GM12878 (cell line): Measurements from ENCODE around the gene JCHAIN. TPM values are rescaled to one million over a fixed set of nuclear protein-coding genes. Genes with fewer than 3 reads are reported as not detected.

Source experiments
- ATAC-seq: fragments of 200-7000 bp; cut with Tn5 transposase; 3 replicates; pipeline ENCODE4 v1.9.1; 2020; ENCODE audit warnings: mild to moderate bottlenecking, moderate library complexity
- BruUV-seq: library from RNA; stranded (reverse); fragments of 400-500 nt; replicated peaks from 2 replicates; lab custom pipeline; 2021; lab: Mats Ljungman, UMichigan
- CTCF ChIA-PET: fragments of 300-600 bp; sonication (Branson Sonifier 250); formaldehyde crosslinking; extraction: SDS; loops from one replicate; lab custom pipeline; 2021; ENCODE audit warnings: inconsistent platforms; lab: Yijun Ruan, JAX
- POLR2A ChIA-PET: fragments of 350-600 bp; formaldehyde crosslinking; extraction: SDS; loops from one replicate; lab custom pipeline; 2021; ENCODE audit warnings: inconsistent platforms; lab: Charles Lee
- RAD21 ChIA-PET: fragments of 300-600 bp; sonication (Branson Sonifier 250); formaldehyde crosslinking; loops from one replicate; lab custom pipeline; 2023; ENCODE audit warnings: antibody characterized with exemption; ENCODE audit not compliant: unreplicated experiment; lab: Charles Lee
- SMC1A ChIA-PET: fragments of 300-600 bp; sonication (Branson Sonifier 250); formaldehyde crosslinking; loops from one replicate; lab custom pipeline; 2023; ENCODE audit not compliant: unreplicated experiment, uncharacterized antibody; lab: Charles Lee
- DNase-seq: peaks from one replicate; pipeline ENCODE4 v3.0.0-alpha.2; 2011; ENCODE audit warnings: low read depth, low spot score
- FAIRE-seq: peaks from 3 replicates; lab custom pipeline; 2011; peaks lifted over from hg19 to GRCh38; lab: Jason Lieb, UNC
- H2AFZ ChIP-seq: 2 replicates; pipeline ENCODE4 v1.6.0; 2011; ENCODE audit warnings: low read depth, low read length, control low read depth; ENCODE audit not compliant: control insufficient read depth
- H3K27ac ChIP-seq: 2 replicates; pipeline ENCODE4 v1.5.1; 2011; ENCODE audit warnings: control low read depth; ENCODE audit not compliant: control insufficient read depth, insufficient read depth
- H3K27me3 ChIP-seq, 2 experiments: replicated peaks in 1 of 2; 2 replicates each; pipeline versions ENCODE4 v1.6.0 to v1.6.1; 2011; ENCODE audit warnings: low read length in 1 of 2; ENCODE audit not compliant: control insufficient read depth in 2 of 2, insufficient read depth in 2 of 2
- H3K36me3 ChIP-seq, 2 experiments: 2 replicates each; pipeline ENCODE4 v1.5.1; 2011; ENCODE audit warnings: low read length in 1 of 2; ENCODE audit not compliant: control insufficient read depth in 2 of 2, insufficient read depth in 2 of 2
- H3K4me1 ChIP-seq: 2 replicates; pipeline ENCODE4 v1.6.1; 2011; ENCODE audit warnings: mild to moderate bottlenecking, low read length, moderate library complexity, mixed read lengths; ENCODE audit not compliant: control insufficient read depth, insufficient read depth
- H3K4me2 ChIP-seq: 2 replicates; pipeline ENCODE4 v1.6.0; 2011; ENCODE audit warnings: control low read depth; ENCODE audit not compliant: control insufficient read depth, insufficient read depth
- H3K4me3 ChIP-seq: fragments of 200-600 bp; sonication (generic); 2 replicates; pipeline ENCODE4 v1.5.1; 2016
- H3K79me2 ChIP-seq: 2 replicates; pipeline ENCODE4 v1.6.0; 2011; ENCODE audit warnings: low read length; ENCODE audit not compliant: control insufficient read depth, insufficient read depth
- H3K9ac ChIP-seq: 2 replicates; pipeline ENCODE4 v1.8.0; 2011; ENCODE audit warnings: low read length, control low read depth, mixed read lengths; ENCODE audit not compliant: control insufficient read depth, insufficient read depth
- H3K9me3 ChIP-seq: replicated peaks from 3 replicates; pipeline ENCODE4 v1.5.1; 2011; ENCODE audit warnings: mild to moderate bottlenecking, low read length; ENCODE audit not compliant: control insufficient read depth, insufficient read depth
- H4K20me1 ChIP-seq: 2 replicates; pipeline ENCODE4 v1.6.0; 2011; ENCODE audit not compliant: control insufficient read depth, insufficient read depth
- EED ChIP-seq: sonication (generic); IDR thresholded peaks from 2 replicates; pipeline ENCODE4 v1.6.1; 2016; ENCODE audit warnings: antibody characterized with exemption, low read depth
- GATAD2B ChIP-seq: fragments of 450-650 bp; conservative IDR thresholded peaks from 2 replicates; pipeline ENCODE4 v1.6.1; 2017; ENCODE audit warnings: low read depth, mild to moderate bottlenecking, moderate library complexity
- IKZF2 ChIP-seq, 2 experiments: fragments of 450-650 bp; IDR thresholded peaks; 2 replicates each; pipeline ENCODE4 v1.6.1; 2017; ENCODE audit warnings: mild to moderate bottlenecking in 2 of 2, moderate library complexity in 2 of 2
- MTA2 ChIP-seq: fragments of 450-650 bp; IDR thresholded peaks from 2 replicates; pipeline ENCODE4 v1.6.1; 2016; ENCODE audit warnings: low read depth, mild to moderate bottlenecking, moderate library complexity
- MXI1 ChIP-seq: fragments of 150-350 bp; IDR thresholded peaks from 2 replicates; pipeline ENCODE4 v1.6.1; 2011; ENCODE audit warnings: low read depth, mild to moderate bottlenecking, inconsistent platforms, low read length, improper control_type of control experiment
- MYC ChIP-seq: IDR thresholded peaks from 2 replicates; pipeline ENCODE4 v1.6.1; 2011; ENCODE audit warnings: mild to moderate bottlenecking, low read length, moderate library complexity, inconsistent platforms; ENCODE audit not compliant: insufficient read depth, insufficient replicate concordance, insufficient read length, severe bottlenecking
- TARDBP ChIP-seq: IDR thresholded peaks from 2 replicates; pipeline ENCODE4 v1.6.1; 2016; ENCODE audit warnings: borderline replicate concordance
- WGBS: methylation state at CpG from one replicate; pipeline ENCODE4 v1.1.6; 2016; ENCODE audit warnings: low lambda C conversion rate; ENCODE audit not compliant: insufficient replicate concordance, insufficient coverage; ENCODE audit errors: missing lambda C conversion rate; 5-methylcytosine and 5-hydroxymethylcytosine counted together
- in situ Hi-C: fragments of 300-500 bp; cut with MboI; formaldehyde crosslinking; loops from 9 replicates; pipeline ENCODE4 v1.14.3; 2018; ENCODE audit warnings: mixed read lengths
- intact Hi-C: fragments of 100-400 bp; cut with micrococcal nuclease; formaldehyde crosslinking; loops from one replicate; pipeline ENCODE4 v1.14.2; 2022; ENCODE audit not compliant: unreplicated experiment
- polyA plus RNA-seq, 11 experiments: library from polyadenylated mRNA; depleted of rRNA in 4 of 11; unstranded in 6 of 11; stranded (reverse) in 5 of 11; fragments of >200 nt; fragmentation: Nextera tagmentation in 4 of 11; fragmentation: Illumina TruSeq in 1 of 11; extraction: Ambion mirVana in 4 of 11; extraction: Trizol in 1 of 11; gene quantifications; 1 replicate in 1 of 11; 2 replicates in 10 of 11; pipeline versions ENCODE4 v1.2.1 to v1.2.3, GENCODE V29; 2011 to 2016; ENCODE audit warnings: inconsistent platforms in 2 of 11, missing spikeins in 2 of 11, low read depth in 1 of 11
- total RNA-seq, 4 experiments: library from RNA; depleted of rRNA in 3 of 4; stranded (reverse); fragments of >200 nt in 3 of 4; fragmentation: Illumina TruSeq in 1 of 4; extraction: Trizol in 1 of 4; gene quantifications; 2 replicates each; pipeline versions ENCODE4 v1.2.1 to v1.2.3, GENCODE V29; 2013 to 2021
- TF ChIP-seq, protein P1 (sequence below): fragments of 450-650 bp; IDR thresholded peaks from 2 replicates; pipeline ENCODE4 v1.6.1; 2017; ENCODE audit warnings: mild to moderate bottlenecking, moderate library complexity

Gene JCHAIN
- total and polyA plus RNA-seq, 10 of the 15 experiments (the other 5 are each of a cell fraction or from before 2014, with no cell fraction given) = 188 to 1,045 (median 486) TPM

DNA sequence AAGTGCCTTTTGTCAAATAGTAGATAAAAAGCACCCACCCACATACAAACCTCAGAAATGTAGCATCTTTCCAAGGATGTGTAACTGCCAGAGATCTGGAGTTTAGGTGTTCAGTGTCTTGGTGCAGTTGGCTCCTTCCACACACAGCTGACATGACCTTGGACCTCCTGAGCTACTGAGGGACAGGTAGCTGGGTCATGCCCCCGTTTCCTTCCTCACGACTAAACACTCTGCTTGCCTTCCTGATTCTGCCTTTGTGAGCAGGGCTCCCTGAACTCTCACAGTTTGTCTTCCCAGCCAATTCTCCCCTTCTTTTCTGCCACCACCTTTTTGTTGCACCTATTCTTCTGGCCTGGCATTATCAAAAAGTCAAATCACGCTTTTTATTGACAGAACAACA, 45.3 kb upstream of the JCHAIN start:
- no peaks in the 10 kb centered on the region for H3K27me3 ChIP-seq
- ChIA-PET CTCF (interaction anchor here (5.0 kb wide), 1 partner anchor 24 kb away, joined by 41 read pairs; no protein-coding TSS in a partner anchor), SMC1A (interaction anchor here (0.7 to 5.9 kb wide), 9 partner anchors 8 to 315 kb away, joined by 3 to 65 read pairs (median 4); partner anchors contain the start of gene UTP3), RAD21 (interaction anchor here (1.5 to 4.8 kb wide), 2 partner anchors 23 to 31 kb away, joined by 4 to 43 read pairs; no protein-coding TSS in a partner anchor), POLR2A (interaction anchor here (1.0 kb wide), 1 partner anchor 17 kb away, joined by 7 read pairs; no protein-coding TSS in a partner anchor)
- DNase-seq = no peak
- FAIRE-seq = no peak
- H3K27ac ChIP-seq = no peak overlapping the region
- H3K4me2 ChIP-seq = no peak overlapping the region
- intact Hi-C loops (no loop called here), in situ Hi-C loops (no loop called here)
- no peaks in the 10 kb centered on the region; the same call in 1 of the 2 replicates for H3K79me2 ChIP-seq
- WGBS = 58% methylated on average over 3 of the region's 3 CpGs
- ATAC-seq = no peak
- no TSS peak for BruUV-seq
- no peaks in the 10 kb centered on the region for H3K36me3 ChIP-seq
- H4K20me1 ChIP-seq = no peaks in the 10 kb centered on the region
- no peak overlapping the region for H3K9ac ChIP-seq
- no peak overlapping the region for H3K4me3 ChIP-seq
- H3K4me1 ChIP-seq = peaks cover 33% of the 10 kb centered on the region
- H2AFZ ChIP-seq = no peak overlapping the region
- H3K9me3 ChIP-seq = no peaks in the 10 kb centered on the region
- no peak for TF ChIP-seq TARDBP
- TF ChIP-seq MTA2 = no peak

DNA sequence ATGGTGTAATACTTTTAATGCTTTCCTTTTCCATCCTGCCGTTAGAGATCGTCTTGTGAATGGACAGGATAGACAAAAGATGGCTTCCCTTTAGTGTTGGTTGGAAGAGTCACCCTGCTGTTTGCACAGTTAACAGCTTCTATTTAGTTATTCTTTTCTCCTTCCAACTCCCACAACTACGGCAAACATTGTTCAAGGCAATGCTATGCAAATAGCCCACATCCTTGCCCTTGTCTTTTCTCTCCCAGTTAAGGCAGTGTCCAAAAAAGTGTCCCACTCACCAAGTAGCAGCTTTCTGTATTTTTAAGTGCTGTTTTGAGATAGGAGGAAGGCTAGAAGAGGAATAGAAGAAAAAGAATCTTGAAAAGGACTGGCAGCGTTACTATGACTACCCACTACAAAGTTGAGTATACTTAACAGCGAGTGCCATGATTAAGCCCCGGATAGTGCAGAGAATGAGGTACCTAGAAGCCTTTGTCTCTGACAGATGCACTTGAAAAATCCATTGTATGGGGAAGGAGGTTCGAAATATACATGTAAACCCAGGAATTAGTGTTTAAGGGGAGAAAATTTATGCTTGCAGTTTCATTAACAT, 43.4 kb upstream of the JCHAIN start:
- no peak overlapping the region for H3K4me3 ChIP-seq
- ChIA-PET POLR2A (no interaction called here), CTCF (interaction anchor here (7.5 kb wide), 1 partner anchor 26 kb away, joined by 77 read pairs; no protein-coding TSS in a partner anchor), SMC1A (interaction anchor here (0.6 kb wide), 1 partner anchor 44 kb away, joined by 3 read pairs; no protein-coding TSS in a partner anchor), RAD21 (no interaction called here)
- ATAC-seq = no peak
- H3K79me2 ChIP-seq = peaks cover 2% of the 10 kb centered on the region; the same call in 1 of the 2 replicates
- H4K20me1 ChIP-seq = no peaks in the 10 kb centered on the region
- H3K9ac ChIP-seq = no peak overlapping the region
- H3K27me3 ChIP-seq = no peaks in the 10 kb centered on the region
- no peaks in the 10 kb centered on the region for H3K9me3 ChIP-seq
- no TSS peak for BruUV-seq
- FAIRE-seq = no peak
- in situ Hi-C loops = no loop called here
- H3K4me2 ChIP-seq = no peak overlapping the region
- H3K27ac ChIP-seq = no peak overlapping the region
- peaks cover 16% of the 10 kb centered on the region for H3K4me1 ChIP-seq
- DNase-seq = no peak
- intact Hi-C loops = loop anchor here (5.0 kb wide), 1 partner anchor 128 kb away; the partner anchor contains the start of gene GRSF1
- WGBS = 89% methylated on average over 7 of the region's 7 CpGs
- H2AFZ ChIP-seq = no peak overlapping the region
- no peaks in the 10 kb centered on the region for H3K36me3 ChIP-seq
- TF ChIP-seq MXI1 (no peak), GATAD2B (no peak), IKZF2 (IDR thresholded peaks at IDR 0.05) (no peak), MYC (no peak), EED (no peak)
- TF ChIP-seq, protein P1, sequence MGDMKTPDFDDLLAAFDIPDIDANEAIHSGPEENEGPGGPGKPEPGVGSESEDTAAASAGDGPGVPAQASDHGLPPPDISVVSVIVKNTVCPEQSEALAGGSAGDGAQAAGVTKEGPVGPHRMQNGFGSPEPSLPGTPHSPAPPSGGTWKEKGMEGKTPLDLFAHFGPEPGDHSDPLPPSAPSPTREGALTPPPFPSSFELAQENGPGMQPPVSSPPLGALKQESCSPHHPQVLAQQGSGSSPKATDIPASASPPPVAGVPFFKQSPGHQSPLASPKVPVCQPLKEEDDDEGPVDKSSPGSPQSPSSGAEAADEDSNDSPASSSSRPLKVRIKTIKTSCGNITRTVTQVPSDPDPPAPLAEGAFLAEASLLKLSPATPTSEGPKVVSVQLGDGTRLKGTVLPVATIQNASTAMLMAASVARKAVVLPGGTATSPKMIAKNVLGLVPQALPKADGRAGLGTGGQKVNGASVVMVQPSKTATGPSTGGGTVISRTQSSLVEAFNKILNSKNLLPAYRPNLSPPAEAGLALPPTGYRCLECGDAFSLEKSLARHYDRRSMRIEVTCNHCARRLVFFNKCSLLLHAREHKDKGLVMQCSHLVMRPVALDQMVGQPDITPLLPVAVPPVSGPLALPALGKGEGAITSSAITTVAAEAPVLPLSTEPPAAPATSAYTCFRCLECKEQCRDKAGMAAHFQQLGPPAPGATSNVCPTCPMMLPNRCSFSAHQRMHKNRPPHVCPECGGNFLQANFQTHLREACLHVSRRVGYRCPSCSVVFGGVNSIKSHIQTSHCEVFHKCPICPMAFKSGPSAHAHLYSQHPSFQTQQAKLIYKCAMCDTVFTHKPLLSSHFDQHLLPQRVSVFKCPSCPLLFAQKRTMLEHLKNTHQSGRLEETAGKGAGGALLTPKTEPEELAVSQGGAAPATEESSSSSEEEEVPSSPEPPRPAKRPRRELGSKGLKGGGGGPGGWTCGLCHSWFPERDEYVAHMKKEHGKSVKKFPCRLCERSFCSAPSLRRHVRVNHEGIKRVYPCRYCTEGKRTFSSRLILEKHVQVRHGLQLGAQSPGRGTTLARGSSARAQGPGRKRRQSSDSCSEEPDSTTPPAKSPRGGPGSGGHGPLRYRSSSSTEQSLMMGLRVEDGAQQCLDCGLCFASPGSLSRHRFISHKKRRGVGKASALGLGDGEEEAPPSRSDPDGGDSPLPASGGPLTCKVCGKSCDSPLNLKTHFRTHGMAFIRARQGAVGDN = no peak
